IMR-90 (cell line): ENCODE results near the gene RPS10. TPM values are rescaled to one million over a fixed set of nuclear protein-coding genes. Genes with fewer than 3 reads are reported as not detected.

Experiments
- ATAC-seq: fragments of 200-7000 bp; cut with Tn5 transposase; 2 replicates; pipeline ENCODE4 v1.9.1; 2020; ENCODE audit warnings: low read depth, mild to moderate bottlenecking, moderate library complexity
- BruUV-seq: library from RNA; stranded (reverse); fragments of 400-500 nt; replicated peaks from 2 replicates; lab custom pipeline; 2021; lab: Mats Ljungman, UMichigan
- CTCF ChIA-PET: fragments of 300-600 bp; formaldehyde crosslinking; extraction: SDS; loops from one replicate; lab custom pipeline; 2021; ENCODE audit warnings: antibody characterized with exemption; lab: Yijun Ruan, JAX
- POLR2A ChIA-PET: fragments of 300-600 bp; sonication (Branson Sonifier 250); formaldehyde crosslinking; loops from one replicate; lab custom pipeline; 2022; ENCODE audit warnings: antibody characterized with exemption; ENCODE audit not compliant: unreplicated experiment; lab: Charles Lee
- DNase-seq: peaks from one replicate; pipeline ENCODE4 v3.0.0; 2013
- H2AFZ ChIP-seq: replicated peaks from 2 replicates; pipeline ENCODE3; 2013; ENCODE audit warnings: low read length, mild to moderate bottlenecking; ENCODE audit not compliant: poor library complexity
- H2AK5ac ChIP-seq: 2 replicates; pipeline ENCODE4 v1.6.1; 2013; ENCODE audit warnings: low read depth, low read length, inconsistent platforms
- H2AK9ac ChIP-seq: replicated peaks from 2 replicates; pipeline ENCODE3; 2013; ENCODE audit warnings: mild to moderate bottlenecking, low read depth, low read length, moderate library complexity; ENCODE audit not compliant: poor library complexity
- H2BK120ac ChIP-seq: 2 replicates; pipeline ENCODE4 v1.6.1; 2013; ENCODE audit warnings: low read depth, low read length, inconsistent platforms
- H2BK15ac ChIP-seq: 3 replicates; pipeline ENCODE4 v1.6.1; 2013; ENCODE audit warnings: low read depth, low read length, inconsistent platforms
- H2BK20ac ChIP-seq: 2 replicates; pipeline ENCODE4 v1.6.1; 2013; ENCODE audit warnings: low read depth, mild to moderate bottlenecking, inconsistent platforms, low read length, moderate library complexity
- H2BK5ac ChIP-seq: 2 replicates; pipeline ENCODE4 v1.6.1; 2013; ENCODE audit warnings: mild to moderate bottlenecking, low read depth, low read length, inconsistent platforms; ENCODE audit not compliant: poor library complexity, severe bottlenecking
- H3K14ac ChIP-seq: replicated peaks from 2 replicates; pipeline ENCODE4 v1.6.1; 2013; ENCODE audit warnings: low read depth, low read length, inconsistent platforms
- H3K18ac ChIP-seq: 2 replicates; pipeline ENCODE4 v1.6.1; 2013; ENCODE audit warnings: low read depth, low read length, control low read depth
- H3K23ac ChIP-seq: 2 replicates; pipeline ENCODE4 v1.6.1; 2013; ENCODE audit warnings: low read depth, low read length, inconsistent platforms
- H3K27ac ChIP-seq: 2 replicates; pipeline ENCODE4 v1.5.1; 2013; ENCODE audit warnings: mild to moderate bottlenecking, control low read depth, low read length; ENCODE audit not compliant: insufficient read depth
- H3K27me3 ChIP-seq: 2 replicates; pipeline ENCODE4 v1.6.1; 2013; ENCODE audit warnings: low read length; ENCODE audit not compliant: control insufficient read depth, insufficient read depth
- H3K36me3 ChIP-seq: 2 replicates; pipeline ENCODE4 v1.6.1; 2013; ENCODE audit warnings: low read length, mixed read lengths; ENCODE audit not compliant: control insufficient read depth, insufficient read depth
- H3K4ac ChIP-seq: 2 replicates; pipeline ENCODE4 v1.6.1; 2013; ENCODE audit warnings: low read depth, low read length, inconsistent platforms
- H3K4me1 ChIP-seq: 2 replicates; pipeline ENCODE4 v1.6.1; 2013; ENCODE audit warnings: low read length, mixed read lengths; ENCODE audit not compliant: control insufficient read depth, insufficient read depth
- H3K4me2 ChIP-seq: 2 replicates; pipeline ENCODE4 v1.6.1; 2013; ENCODE audit warnings: low read depth, mild to moderate bottlenecking, control low read depth, low read length, moderate library complexity
- H3K4me3 ChIP-seq: 2 replicates; pipeline ENCODE4 v1.5.1; 2013; ENCODE audit warnings: low read depth, mild to moderate bottlenecking, control low read depth, low read length, moderate library complexity; ENCODE audit not compliant: insufficient read depth
- H3K56ac ChIP-seq: 2 replicates; pipeline ENCODE4 v1.6.1; 2013; ENCODE audit warnings: low read length, inconsistent platforms; ENCODE audit not compliant: insufficient read depth; ENCODE audit errors: extremely low read depth
- H3K79me1 ChIP-seq, 2 experiments: 2 replicates each; pipeline ENCODE4 v1.6.1; 2013; ENCODE audit warnings: low read length in 2 of 2, inconsistent platforms in 1 of 2, low read depth in 1 of 2
- H3K9ac ChIP-seq: 2 replicates; pipeline ENCODE4 v1.6.1; 2013; ENCODE audit warnings: low read depth, low read length, control low read depth
- H3K9me1 ChIP-seq: 2 replicates; pipeline ENCODE4 v1.6.1; 2013; ENCODE audit warnings: low read length, inconsistent platforms; ENCODE audit not compliant: insufficient read depth
- H3K9me3 ChIP-seq: 2 replicates; pipeline ENCODE4 v1.6.1; 2013; ENCODE audit warnings: low read length; ENCODE audit not compliant: control insufficient read depth, insufficient read depth
- H4K20me1 ChIP-seq: 2 replicates; pipeline ENCODE4 v1.6.1; 2013; ENCODE audit warnings: low read length, inconsistent platforms; ENCODE audit not compliant: insufficient read depth
- H4K5ac ChIP-seq: 2 replicates; pipeline ENCODE4 v1.6.1; 2013; ENCODE audit warnings: mild to moderate bottlenecking, low read depth, low read length, control low read depth
- H4K8ac ChIP-seq, 2 experiments: 2 replicates each; pipeline ENCODE4 v1.6.1; 2013; ENCODE audit warnings: low read depth in 2 of 2, low read length in 2 of 2, control low read depth in 1 of 2, inconsistent platforms in 1 of 2
- H4K91ac ChIP-seq: 2 replicates; pipeline ENCODE4 v1.6.1; 2013; ENCODE audit warnings: low read depth, low read length, inconsistent platforms; ENCODE audit not compliant: insufficient read depth
- BHLHE40 ChIP-seq: fragments of 150-350 bp; IDR thresholded peaks from 2 replicates; pipeline ENCODE4 v1.6.1; 2016; ENCODE audit warnings: mild to moderate bottlenecking, low read depth, low read length
- CHD1 ChIP-seq: IDR thresholded peaks from 2 replicates; pipeline ENCODE4 v1.6.1; 2012; ENCODE audit warnings: low read depth, low read length, improper control_type of control experiment
- FOS ChIP-seq: fragments of 150-350 bp; IDR thresholded peaks from 2 replicates; pipeline ENCODE4 v1.6.1; 2016; ENCODE audit warnings: low read depth, low read length
- MAFK ChIP-seq: IDR thresholded peaks from 2 replicates; pipeline ENCODE4 v1.6.1; 2012; ENCODE audit warnings: low read depth, low read length, improper control_type of control experiment
- MXI1 ChIP-seq: IDR thresholded peaks from 2 replicates; pipeline ENCODE4 v1.6.1; 2012; ENCODE audit warnings: low read depth, mild to moderate bottlenecking, low read length, moderate library complexity, borderline replicate concordance
- RAD21 ChIP-seq: IDR thresholded peaks from 2 replicates; pipeline ENCODE4 v1.6.1; 2012; ENCODE audit warnings: low read length, improper control_type of control experiment
- RCOR1 ChIP-seq: IDR thresholded peaks from 2 replicates; pipeline ENCODE4 v1.6.1; 2012; ENCODE audit warnings: mild to moderate bottlenecking, low read length, improper control_type of control experiment; ENCODE audit not compliant: insufficient replicate concordance
- RFX5 ChIP-seq: IDR thresholded peaks from 2 replicates; pipeline ENCODE4 v1.8.0; 2012; ENCODE audit warnings: low read depth, mild to moderate bottlenecking, low read length, moderate library complexity
- WGBS, 2 experiments: methylation state at CpG; one replicate each; pipeline versions ENCODE4 v1.1.5 to v1.1.7; 2013; ENCODE audit warnings: missing lambda C conversion rate in 2 of 2; ENCODE audit not compliant: insufficient read length in 1 of 2; ENCODE audit errors: extremely low coverage in 2 of 2; 5-methylcytosine and 5-hydroxymethylcytosine counted together
- dilution Hi-C: fragments of 300-500 bp; cut with HindIII; formaldehyde crosslinking; loops from one replicate; pipeline ENCODE4 v1.14.3; 2018; ENCODE audit warnings: low sequenced_read_pairs; ENCODE audit not compliant: unreplicated experiment
- in situ Hi-C: fragments of 300-500 bp; cut with MboI; formaldehyde crosslinking; loops from 3 replicates; pipeline ENCODE4 v1.14.3; 2019; ENCODE audit warnings: low sequenced_read_pairs, inconsistent platforms, mixed read lengths
- intact Hi-C: fragments of 100-400 bp; cut with micrococcal nuclease; formaldehyde crosslinking; loops from 2 replicates; pipeline ENCODE4 v1.10.0; 2022
- polyA plus RNA-seq, 3 experiments: library from polyadenylated mRNA; depleted of rRNA; stranded (reverse); fragments of >200 nt; gene quantifications; 2 replicates each; pipeline ENCODE4 v1.2.3, GENCODE V29; 2012; ENCODE audit warnings: low replicate concordance in 1 of 3
- total RNA-seq: library from RNA; depleted of rRNA; stranded (reverse); fragments of >200 nt; gene quantifications from 2 replicates; pipeline ENCODE4 v1.2.3, GENCODE V29; 2012
- TF ChIP-seq, protein P1 (sequence below): fragments of 150-350 bp; IDR thresholded peaks from 2 replicates; pipeline ENCODE4 v1.6.1; 2017; ENCODE audit warnings: mild to moderate bottlenecking, antibody characterized with exemption, low read length, low read depth
- TF ChIP-seq, protein P2 (sequence below): conservative IDR thresholded peaks from 2 replicates; pipeline ENCODE4 v1.5.1; 2012; ENCODE audit warnings: mild to moderate bottlenecking, low read depth, low read length, improper control_type of control experiment
- TF ChIP-seq, protein P3 (sequence below): fragments of 150-350 bp; IDR thresholded peaks from 2 replicates; pipeline ENCODE4 v1.6.1; 2016; ENCODE audit warnings: low read depth, mild to moderate bottlenecking, low read length, moderate library complexity, borderline replicate concordance

RPS10 gene
- total and polyA plus RNA-seq, 2 of the 4 experiments (the other 2 are of a cell fraction): 5,462 to 5,584 TPM

DNA sequence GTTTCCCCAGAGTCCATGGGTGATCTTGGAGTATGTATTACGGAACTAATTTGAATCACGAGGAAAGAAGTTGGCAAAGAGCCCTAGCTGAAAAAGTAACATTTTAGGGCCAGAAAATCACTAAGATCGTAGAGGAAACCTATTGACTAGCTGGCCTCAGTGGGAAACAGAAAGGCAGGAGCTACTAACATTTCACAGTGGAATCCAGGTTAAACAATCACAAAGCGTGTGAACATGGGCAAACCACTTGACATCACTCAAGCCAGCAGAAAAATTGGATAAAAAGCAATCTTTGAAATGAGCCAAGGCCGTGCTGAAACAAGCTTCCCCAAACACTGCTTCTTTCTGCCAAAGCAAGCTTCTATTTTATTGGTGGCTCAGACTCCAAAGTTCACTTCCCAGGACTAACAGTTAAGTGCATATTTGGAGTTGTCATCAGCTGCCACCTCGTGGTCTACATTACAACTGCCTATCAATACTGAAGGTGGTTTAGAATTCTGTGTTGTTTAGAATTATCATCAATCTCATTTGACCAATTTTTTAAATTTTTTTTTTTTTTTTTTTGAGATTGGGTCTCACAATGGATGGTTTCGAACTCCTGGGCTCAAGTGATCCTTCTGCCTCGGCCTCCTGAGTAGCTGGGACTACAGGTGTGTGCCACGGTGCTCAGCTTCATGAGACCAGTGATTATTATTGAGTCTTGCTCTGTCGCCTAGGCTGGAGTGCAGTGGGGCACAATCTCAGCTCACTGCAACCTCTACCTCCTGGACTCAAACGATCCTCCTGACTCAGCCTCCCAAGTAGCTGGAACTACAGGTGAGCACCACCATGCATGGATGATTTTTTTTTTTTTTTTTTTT lies 10.6 kb downstream of the RPS10 start (continued):
- TF ChIP-seq CHD1: no peak
- TF ChIP-seq BHLHE40: no peak

DNA sequence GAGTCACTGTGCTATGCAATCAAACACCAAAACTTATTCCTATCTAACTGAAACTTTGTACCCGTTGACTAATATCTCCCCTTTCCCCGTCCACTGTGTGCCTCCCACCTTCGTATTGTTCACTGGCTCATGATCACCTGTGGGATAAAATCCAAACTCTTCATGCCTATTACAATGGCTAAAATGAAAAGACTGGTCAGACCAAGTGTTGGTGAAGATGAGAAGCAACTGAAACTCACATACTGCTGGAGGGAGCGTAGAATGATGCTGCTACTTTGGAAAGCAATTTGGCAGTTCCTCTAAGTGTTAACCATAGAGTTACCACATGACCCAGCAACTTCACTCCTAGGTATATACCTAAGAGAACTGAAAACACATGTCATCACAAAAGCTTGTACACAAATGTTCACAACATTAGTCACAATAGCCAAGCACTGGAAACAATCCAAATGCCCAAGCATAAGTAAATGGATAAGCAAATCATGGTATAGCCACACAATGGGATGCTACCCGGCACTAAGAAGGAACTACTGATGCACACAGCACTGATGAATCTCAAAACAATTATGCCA lies 13.1 kb downstream of the RPS10 start:
- no peaks in the 10 kb centered on the region for H3K9me3 ChIP-seq
- POLR2A ChIA-PET: no interaction called here
- ATAC-seq (no peak), DNase-seq (peak; percentile 35)
- in situ Hi-C loops: no loop called here
- dilution Hi-C loops: no loop called here
- no peak overlapping the region for H2BK120ac ChIP-seq
- H2AFZ ChIP-seq: no peak overlapping the region
- no peak overlapping the region for H3K18ac ChIP-seq
- no peak overlapping the region for H3K9ac ChIP-seq
- CTCF ChIA-PET: no interaction called here
- intact Hi-C loops: no loop called here
- H3K36me3 ChIP-seq: peaks cover 19% of the 10 kb centered on the region
- H3K4me2 ChIP-seq: no peak overlapping the region
- 100% methylated on average over 1 of the region's 5 CpGs; no CpG with 5 or more reads in 1 of the 2 experiments for WGBS, 2 experiments
- no peak overlapping the region for H2BK15ac ChIP-seq
- peaks cover 9 to 21% of the 10 kb centered on the region in 2 experiments for H3K79me1 ChIP-seq
- no peak overlapping the region for H2AK5ac ChIP-seq
- no peak overlapping the region for H3K56ac ChIP-seq
- H3K4me3 ChIP-seq: no peak overlapping the region
- H4K5ac ChIP-seq: no peak overlapping the region
- H4K20me1 ChIP-seq: peaks cover 22% of the 10 kb centered on the region
- no peak overlapping the region for H3K23ac ChIP-seq
- H3K4ac ChIP-seq: no peak overlapping the region
- no peak overlapping the region for H2BK20ac ChIP-seq
- no TSS peak for BruUV-seq
- no peak overlapping the region for H3K14ac ChIP-seq
- H3K27me3 ChIP-seq: no peaks in the 10 kb centered on the region
- peaks cover 17% of the 10 kb centered on the region for H3K9me1 ChIP-seq
- no peak overlapping the region for H2BK5ac ChIP-seq
- H3K27ac ChIP-seq: no peak overlapping the region
- H4K8ac ChIP-seq: no peak overlapping the region
- no peak overlapping the region for H2AK9ac ChIP-seq
- no peak overlapping the region for H4K91ac ChIP-seq
- H3K4me1 ChIP-seq: peaks cover 3% of the 10 kb centered on the region; the same call in 1 of the 2 replicates
- no peak for TF ChIP-seq CHD1
- no peak for TF ChIP-seq FOS
- no peak for TF ChIP-seq BHLHE40
- TF ChIP-seq MXI1: no peak
- no peak for TF ChIP-seq RFX5
- TF ChIP-seq, protein P1, sequence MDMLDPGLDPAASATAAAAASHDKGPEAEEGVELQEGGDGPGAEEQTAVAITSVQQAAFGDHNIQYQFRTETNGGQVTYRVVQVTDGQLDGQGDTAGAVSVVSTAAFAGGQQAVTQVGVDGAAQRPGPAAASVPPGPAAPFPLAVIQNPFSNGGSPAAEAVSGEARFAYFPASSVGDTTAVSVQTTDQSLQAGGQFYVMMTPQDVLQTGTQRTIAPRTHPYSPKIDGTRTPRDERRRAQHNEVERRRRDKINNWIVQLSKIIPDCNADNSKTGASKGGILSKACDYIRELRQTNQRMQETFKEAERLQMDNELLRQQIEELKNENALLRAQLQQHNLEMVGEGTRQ: no peak
- no peak for TF ChIP-seq MAFK
- TF ChIP-seq, protein P2, sequence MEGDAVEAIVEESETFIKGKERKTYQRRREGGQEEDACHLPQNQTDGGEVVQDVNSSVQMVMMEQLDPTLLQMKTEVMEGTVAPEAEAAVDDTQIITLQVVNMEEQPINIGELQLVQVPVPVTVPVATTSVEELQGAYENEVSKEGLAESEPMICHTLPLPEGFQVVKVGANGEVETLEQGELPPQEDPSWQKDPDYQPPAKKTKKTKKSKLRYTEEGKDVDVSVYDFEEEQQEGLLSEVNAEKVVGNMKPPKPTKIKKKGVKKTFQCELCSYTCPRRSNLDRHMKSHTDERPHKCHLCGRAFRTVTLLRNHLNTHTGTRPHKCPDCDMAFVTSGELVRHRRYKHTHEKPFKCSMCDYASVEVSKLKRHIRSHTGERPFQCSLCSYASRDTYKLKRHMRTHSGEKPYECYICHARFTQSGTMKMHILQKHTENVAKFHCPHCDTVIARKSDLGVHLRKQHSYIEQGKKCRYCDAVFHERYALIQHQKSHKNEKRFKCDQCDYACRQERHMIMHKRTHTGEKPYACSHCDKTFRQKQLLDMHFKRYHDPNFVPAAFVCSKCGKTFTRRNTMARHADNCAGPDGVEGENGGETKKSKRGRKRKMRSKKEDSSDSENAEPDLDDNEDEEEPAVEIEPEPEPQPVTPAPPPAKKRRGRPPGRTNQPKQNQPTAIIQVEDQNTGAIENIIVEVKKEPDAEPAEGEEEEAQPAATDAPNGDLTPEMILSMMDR: no peak
- TF ChIP-seq RAD21: no peak
- TF ChIP-seq RCOR1: no peak
- TF ChIP-seq, protein P3, sequence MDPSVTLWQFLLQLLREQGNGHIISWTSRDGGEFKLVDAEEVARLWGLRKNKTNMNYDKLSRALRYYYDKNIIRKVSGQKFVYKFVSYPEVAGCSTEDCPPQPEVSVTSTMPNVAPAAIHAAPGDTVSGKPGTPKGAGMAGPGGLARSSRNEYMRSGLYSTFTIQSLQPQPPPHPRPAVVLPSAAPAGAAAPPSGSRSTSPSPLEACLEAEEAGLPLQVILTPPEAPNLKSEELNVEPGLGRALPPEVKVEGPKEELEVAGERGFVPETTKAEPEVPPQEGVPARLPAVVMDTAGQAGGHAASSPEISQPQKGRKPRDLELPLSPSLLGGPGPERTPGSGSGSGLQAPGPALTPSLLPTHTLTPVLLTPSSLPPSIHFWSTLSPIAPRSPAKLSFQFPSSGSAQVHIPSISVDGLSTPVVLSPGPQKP: no peak
